ENCODE results near the gene PTPRD.

The PTPRD gene

GRCh38 chr9:8474937-8475336 lies 2137.9 kb downstream of the PTPRD start:
- no peak for TF ChIP-seq CTCF (conservative IDR thresholded peaks at IDR 0.05; ENCODE audit: low read depth, low read length)
- no peak for DNase-seq (ENCODE audit: low read depth)
- H3K4me3 ChIP-seq (ENCODE audit: low read depth, low read length), result no peak overlapping the region

- no peak for DNase-seq (ENCODE audit: low read depth)
- H3K4me3 ChIP-seq (ENCODE audit: low read depth, low read length), result no peak overlapping the region
- TF ChIP-seq CTCF (conservative IDR thresholded peaks at IDR 0.05; ENCODE audit: low read depth, low read length), result no peak
Measured at GRCh38 chr9:8473244-8474020, 2139.4 kb downstream of the PTPRD start.

- DNase-seq (ENCODE audit: low read depth), result no peak
- no peak for TF ChIP-seq CTCF (conservative IDR thresholded peaks at IDR 0.05; ENCODE audit: low read depth, low read length)
- H3K4me3 ChIP-seq (ENCODE audit: low read depth, low read length), result no peak overlapping the region
Measured at GRCh38 chr9:8468045-8468637, 2144.7 kb downstream of the PTPRD start.

DNA sequence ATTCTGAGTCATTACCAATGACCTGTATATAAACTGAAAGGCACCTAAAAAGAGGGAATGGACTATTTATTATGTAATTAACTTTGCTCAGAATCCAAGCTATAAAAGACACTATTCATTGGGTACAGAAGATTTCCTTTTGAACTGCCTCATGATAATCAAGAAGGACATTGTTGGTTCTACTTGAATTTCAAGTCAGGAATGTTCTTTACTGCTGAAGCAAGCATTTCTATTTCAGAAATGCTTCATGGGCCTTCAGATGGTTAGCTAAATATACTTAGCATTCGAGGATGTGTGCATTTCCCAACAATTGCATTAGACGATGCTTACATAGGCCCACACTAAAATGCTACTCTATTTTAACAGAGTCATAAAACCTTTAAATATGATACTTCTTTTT lies 2155.0 kb downstream of the PTPRD start:
- DNase-seq (ENCODE audit: low read depth), result peak; percentile 5
- H3K4me3 ChIP-seq (ENCODE audit: low read depth, low read length), result no peak overlapping the region
- TF ChIP-seq CTCF (conservative IDR thresholded peaks at IDR 0.05; ENCODE audit: low read depth, low read length), result no peak

- no peak for TF ChIP-seq CTCF (conservative IDR thresholded peaks at IDR 0.05; ENCODE audit: low read depth, low read length)
- DNase-seq (ENCODE audit: low read depth), result no peak
- H3K4me3 ChIP-seq (ENCODE audit: low read depth, low read length), result no peak overlapping the region
Measured at GRCh38 chr9:8457055-8457454, 2155.7 kb downstream of the PTPRD start.

GRCh38 chr9:8456344-8456743 lies 2156.5 kb downstream of the PTPRD start:
- no peak overlapping the region for H3K4me3 ChIP-seq (ENCODE audit: low read depth, low read length)
- DNase-seq (ENCODE audit: low read depth), result no peak
- TF ChIP-seq CTCF (conservative IDR thresholded peaks at IDR 0.05; ENCODE audit: low read depth, low read length), result no peak

Data from choroid plexus epithelial cell (primary cell).